ENCODE results near the gene KRT72.

KRT72 gene

GRCh38 chr12:52630599-52631200 lies 29.4 kb upstream of the KRT72 start:
- in situ Hi-C loops (cut with HindIII; ENCODE audit: low sequenced_read_pairs): no loop called here

- in situ Hi-C loops (cut with HindIII; ENCODE audit: low sequenced_read_pairs): no loop called here
Observed at GRCh38 chr12:52630008-52630500, 28.8 kb upstream of the KRT72 start.

- in situ Hi-C loops (cut with HindIII; ENCODE audit: low sequenced_read_pairs): no loop called here
Observed at GRCh38 chr12:52629281-52630007, 28.2 kb upstream of the KRT72 start.

- in situ Hi-C loops (cut with HindIII; ENCODE audit: low sequenced_read_pairs): no loop called here
Observed at GRCh38 chr12:52628841-52629240, 27.6 kb upstream of the KRT72 start.

- in situ Hi-C loops (cut with HindIII; ENCODE audit: low sequenced_read_pairs): no loop called here
Observed at GRCh38 chr12:52628111-52628507, 26.8 kb upstream of the KRT72 start.

- in situ Hi-C loops (cut with HindIII; ENCODE audit: low sequenced_read_pairs): no loop called here
Observed at GRCh38 chr12:52627395-52628110, 26.3 kb upstream of the KRT72 start.

- in situ Hi-C loops (cut with HindIII; ENCODE audit: low sequenced_read_pairs): no loop called here
Observed at GRCh38 chr12:52622349-52622748, 21.1 kb upstream of the KRT72 start.

GRCh38 chr12:52618866-52619265 lies 17.6 kb upstream of the KRT72 start:
- in situ Hi-C loops (cut with HindIII; ENCODE audit: low sequenced_read_pairs): no loop called here

GRCh38 chr12:52618216-52618615 lies 17.0 kb upstream of the KRT72 start, which contains the start of gene KRT73:
Gene KRT73, minus strand, starts transcription at chr12:52618559. Its CDS starts 35 bp downstream, at chr12:52618524.
- in situ Hi-C loops (cut with HindIII; ENCODE audit: low sequenced_read_pairs): no loop called here

- in situ Hi-C loops (cut with HindIII; ENCODE audit: low sequenced_read_pairs): no loop called here
Observed at GRCh38 chr12:52617403-52617785, 16.1 kb upstream of the KRT72 start.

GRCh38 chr12:52616680-52617402 lies 15.6 kb upstream of the KRT72 start:
- in situ Hi-C loops (cut with HindIII; ENCODE audit: low sequenced_read_pairs): no loop called here

- in situ Hi-C loops (cut with HindIII; ENCODE audit: low sequenced_read_pairs): no loop called here
Observed at GRCh38 chr12:52615912-52616311, 14.6 kb upstream of the KRT72 start.

- in situ Hi-C loops (cut with HindIII; ENCODE audit: low sequenced_read_pairs): no loop called here
Observed at GRCh38 chr12:52615208-52615868, 14.1 kb upstream of the KRT72 start.

GRCh38 chr12:52614381-52615207 lies 13.3 kb upstream of the KRT72 start:
- in situ Hi-C loops (cut with HindIII; ENCODE audit: low sequenced_read_pairs): loop anchor here (5.0 kb wide), 1 partner anchor 33 kb away; no protein-coding TSS in a partner anchor

GRCh38 chr12:52613384-52614030 lies 12.2 kb upstream of the KRT72 start:
- in situ Hi-C loops (cut with HindIII; ENCODE audit: low sequenced_read_pairs): loop anchor here (5.0 kb wide), 1 partner anchor 34 kb away; no protein-coding TSS in a partner anchor

GRCh38 chr12:52612431-52613383 lies 11.4 kb upstream of the KRT72 start:
- in situ Hi-C loops (cut with HindIII; ENCODE audit: low sequenced_read_pairs): loop anchor here (5.0 kb wide), 1 partner anchor 35 kb away; no protein-coding TSS in a partner anchor

GRCh38 chr12:52611080-52611468 lies 9.8 kb upstream of the KRT72 start:
- in situ Hi-C loops (cut with HindIII; ENCODE audit: low sequenced_read_pairs): loop anchor here (5.0 kb wide), 1 partner anchor 36 kb away; no protein-coding TSS in a partner anchor

All from endothelial cell of hepatic sinusoid (primary cell).